ENCODE measurements around the gene IGFBP5.

DNA sequence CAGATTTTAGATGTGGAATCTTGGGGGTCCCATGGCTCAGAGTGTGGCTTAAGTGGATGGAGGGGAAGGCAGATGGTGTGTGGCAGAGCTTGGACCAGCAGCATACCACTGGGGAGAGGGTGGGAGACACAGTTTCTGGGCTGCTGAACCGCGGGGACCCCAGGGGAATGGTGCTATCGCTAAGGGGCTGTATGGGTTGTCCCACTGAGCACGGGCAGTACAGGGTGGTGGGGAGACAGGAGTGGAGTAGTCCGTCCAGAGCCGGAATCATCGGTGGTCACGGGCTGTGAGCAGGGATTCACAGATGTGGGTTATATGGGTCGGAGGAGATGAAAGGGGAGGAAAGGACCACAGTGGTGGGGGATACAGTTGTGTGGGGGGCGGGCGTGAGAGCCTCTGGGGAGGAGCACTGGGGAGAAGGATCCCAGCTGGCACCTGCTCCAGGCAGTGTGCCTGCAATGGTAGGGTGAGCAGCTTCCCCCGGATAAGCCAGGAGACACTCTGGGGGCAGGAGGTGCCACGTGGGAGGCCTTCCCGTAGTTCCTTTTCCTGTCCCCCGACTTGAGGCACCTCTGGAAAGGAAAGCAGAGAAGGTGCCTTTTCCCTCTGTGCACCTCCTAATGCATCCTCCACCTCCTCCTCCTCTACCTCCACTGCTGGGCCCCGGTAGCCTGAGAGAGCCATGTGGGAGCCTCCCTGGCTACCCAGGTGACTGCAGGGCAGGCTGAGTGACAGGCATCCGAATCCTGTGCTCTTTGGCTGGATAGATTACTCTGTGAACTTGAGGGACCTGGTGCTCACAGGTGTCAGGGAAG is 24.9 kb downstream of the IGFBP5 start:
- TF ChIP-seq CTCF (IDR thresholded peaks at IDR 0.05) (no peak), POLR2A (IDR thresholded peaks at IDR 0.05) (no peak), POLR2AphosphoS5 (IDR thresholded peaks at IDR 0.05) (no peak)

Data from breast epithelium (tissue), 3 donors.